ENCODE data around the gene AQP12B.
"Not testable (repeated sequence)": the region's sequence is repeated elsewhere in the genome, so short reads cannot be mapped to it uniquely, and the experiment has no call there.

DNA sequence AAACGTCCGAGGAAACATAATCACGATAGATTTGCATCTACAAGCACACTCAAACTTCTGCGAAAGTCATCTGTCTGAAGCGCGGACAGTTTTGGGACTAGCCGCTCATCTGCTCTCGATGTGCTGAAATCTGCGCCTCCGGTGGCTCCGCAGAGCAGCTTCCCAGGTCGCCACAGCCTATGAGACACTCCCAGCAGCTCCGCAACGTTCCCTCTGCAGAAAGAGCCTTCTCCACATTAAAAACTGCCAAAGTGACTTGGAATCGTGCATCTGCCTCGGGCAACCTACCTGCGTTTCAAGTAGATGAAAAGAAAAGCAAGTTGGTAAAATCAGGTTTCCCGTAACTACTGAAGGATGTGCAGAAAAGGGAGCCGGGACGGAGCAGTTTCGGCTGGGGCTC lies 17.9 kb upstream of the AQP12B start:
- TF ChIP-seq POLR2A (IDR thresholded peaks at IDR 0.05; ENCODE audit: extremely low read depth, insufficient read length); MYC (IDR thresholded peaks at IDR 0.05; ENCODE audit: low read depth, low read length): not testable (repeated sequence)

Measured in NB4 (cell line).